GM12872 (cell line): ENCODE data around the gene TGFB1.

Experiments used
- TF ChIP-seq, protein P1 (sequence below): IDR thresholded peaks from 3 replicates; pipeline ENCODE4 v1.5.1; 2011; ENCODE audit warnings: low read depth, mild to moderate bottlenecking, low read length, moderate library complexity; ENCODE audit not compliant: insufficient read depth

The TGFB1 gene

DNA sequence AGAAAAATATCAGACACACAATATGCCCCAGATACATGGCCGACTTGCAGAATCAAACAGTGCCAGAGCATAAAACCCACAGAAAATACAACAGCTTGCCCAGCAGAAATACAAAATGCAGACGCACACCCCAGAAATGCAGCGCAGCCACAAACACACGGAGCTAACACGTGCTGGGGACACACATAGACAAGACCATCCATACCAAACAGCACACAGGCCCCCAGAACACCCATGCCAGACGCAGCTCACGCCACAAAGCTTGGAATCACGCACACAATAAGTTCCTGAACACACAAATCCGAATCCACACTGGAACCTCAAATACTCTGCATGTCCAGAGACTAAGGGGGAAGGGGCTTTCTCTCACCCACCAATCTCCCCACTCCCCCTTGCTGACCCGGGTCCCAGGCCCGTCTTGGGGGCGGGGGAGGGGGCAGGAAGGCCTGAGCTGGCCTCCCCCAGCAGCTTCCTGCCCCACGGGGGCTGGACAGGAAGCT lies 26.6 kb downstream of the TGFB1 start:
- TF ChIP-seq, protein P1, sequence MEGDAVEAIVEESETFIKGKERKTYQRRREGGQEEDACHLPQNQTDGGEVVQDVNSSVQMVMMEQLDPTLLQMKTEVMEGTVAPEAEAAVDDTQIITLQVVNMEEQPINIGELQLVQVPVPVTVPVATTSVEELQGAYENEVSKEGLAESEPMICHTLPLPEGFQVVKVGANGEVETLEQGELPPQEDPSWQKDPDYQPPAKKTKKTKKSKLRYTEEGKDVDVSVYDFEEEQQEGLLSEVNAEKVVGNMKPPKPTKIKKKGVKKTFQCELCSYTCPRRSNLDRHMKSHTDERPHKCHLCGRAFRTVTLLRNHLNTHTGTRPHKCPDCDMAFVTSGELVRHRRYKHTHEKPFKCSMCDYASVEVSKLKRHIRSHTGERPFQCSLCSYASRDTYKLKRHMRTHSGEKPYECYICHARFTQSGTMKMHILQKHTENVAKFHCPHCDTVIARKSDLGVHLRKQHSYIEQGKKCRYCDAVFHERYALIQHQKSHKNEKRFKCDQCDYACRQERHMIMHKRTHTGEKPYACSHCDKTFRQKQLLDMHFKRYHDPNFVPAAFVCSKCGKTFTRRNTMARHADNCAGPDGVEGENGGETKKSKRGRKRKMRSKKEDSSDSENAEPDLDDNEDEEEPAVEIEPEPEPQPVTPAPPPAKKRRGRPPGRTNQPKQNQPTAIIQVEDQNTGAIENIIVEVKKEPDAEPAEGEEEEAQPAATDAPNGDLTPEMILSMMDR = no peak

DNA sequence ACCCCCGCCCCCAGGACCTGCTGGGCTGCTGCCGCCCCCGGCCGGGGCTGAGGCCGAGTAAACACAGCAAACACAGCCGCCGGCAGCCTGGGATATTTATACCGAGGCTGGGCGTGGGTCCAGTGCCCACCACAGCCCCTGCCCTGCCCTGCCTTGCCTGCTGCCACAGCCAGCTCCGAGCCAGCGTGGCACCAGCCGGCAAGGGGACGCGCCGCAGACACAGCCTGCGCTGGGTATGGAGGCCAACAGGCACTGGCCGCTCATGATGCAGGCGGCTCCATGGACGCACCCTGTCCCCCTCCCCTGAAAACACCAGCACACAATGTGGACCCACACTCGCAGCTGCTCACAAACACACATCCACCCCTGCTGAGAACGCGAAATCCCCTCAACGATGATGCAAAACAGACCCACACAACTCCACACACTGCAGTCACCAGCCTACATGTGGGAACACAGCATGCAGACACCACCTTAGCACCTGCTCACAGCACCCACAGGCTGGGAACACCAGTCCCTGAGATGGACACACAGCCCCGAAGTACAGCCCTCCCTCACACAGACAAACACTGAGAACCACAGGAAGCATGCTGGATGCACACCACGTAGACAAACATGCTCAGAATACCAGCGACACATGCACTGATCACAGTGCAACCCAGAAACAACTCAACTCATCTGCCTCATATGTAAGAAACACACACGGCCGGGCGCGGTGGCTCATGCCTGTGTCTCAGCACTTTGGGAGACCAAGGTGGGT lies 27.6 kb downstream of the TGFB1 start:
- TF ChIP-seq, protein P1 = no peak

DNA sequence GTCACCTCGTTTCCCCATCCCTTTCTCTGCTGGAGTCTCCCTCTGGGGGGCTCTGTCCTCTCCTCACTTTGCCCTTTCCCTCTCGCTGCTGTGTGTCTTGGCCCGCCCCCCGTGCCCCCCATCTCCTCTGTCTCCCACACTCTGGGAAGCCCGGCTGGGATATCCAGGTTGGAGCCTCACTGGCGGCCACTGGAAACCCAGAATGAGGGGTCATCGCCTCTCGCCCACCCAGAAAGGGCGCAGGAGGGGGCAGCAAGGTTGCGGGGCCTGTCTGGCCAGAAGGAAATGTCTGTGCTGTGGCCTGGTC lies 28.1 kb downstream of the TGFB1 start:
- TF ChIP-seq, protein P1 = no peak

DNA sequence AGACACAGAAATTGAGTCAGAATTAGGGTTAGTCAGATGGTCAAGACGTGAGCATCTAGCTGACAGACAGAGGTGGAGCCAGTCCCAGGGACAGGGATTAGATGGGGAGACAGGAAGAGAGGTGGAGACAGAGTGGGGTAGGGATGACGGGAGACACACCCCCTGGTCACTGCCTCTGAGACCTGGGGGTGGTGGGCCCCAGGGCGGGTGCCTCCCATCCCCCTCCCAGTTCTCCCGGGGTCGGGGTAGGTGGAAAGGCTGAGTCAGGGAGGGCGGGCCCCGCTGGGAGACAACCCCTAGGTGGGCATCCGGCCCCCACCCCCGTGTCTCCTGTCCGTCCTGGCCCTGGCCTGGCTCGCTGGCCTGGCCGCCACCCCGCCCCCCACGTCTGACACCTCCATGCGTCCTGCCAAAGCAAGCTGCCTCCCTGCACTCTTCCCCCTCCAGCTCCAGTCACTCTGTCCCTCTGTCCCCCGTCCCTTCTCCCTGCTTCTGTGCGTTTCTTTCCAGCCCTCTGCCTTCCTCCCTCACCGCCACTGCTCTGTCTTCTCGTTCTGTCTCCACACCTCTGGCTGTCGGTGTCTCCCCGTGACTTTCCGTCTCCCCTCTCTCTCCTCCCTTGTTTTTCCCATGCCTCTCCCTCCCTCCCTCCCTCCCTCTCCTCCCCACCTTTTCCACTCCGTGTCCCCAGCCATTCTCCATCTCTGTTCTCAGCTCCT lies 28.6 kb downstream of the TGFB1 start:
- TF ChIP-seq, protein P1 = no peak

DNA sequence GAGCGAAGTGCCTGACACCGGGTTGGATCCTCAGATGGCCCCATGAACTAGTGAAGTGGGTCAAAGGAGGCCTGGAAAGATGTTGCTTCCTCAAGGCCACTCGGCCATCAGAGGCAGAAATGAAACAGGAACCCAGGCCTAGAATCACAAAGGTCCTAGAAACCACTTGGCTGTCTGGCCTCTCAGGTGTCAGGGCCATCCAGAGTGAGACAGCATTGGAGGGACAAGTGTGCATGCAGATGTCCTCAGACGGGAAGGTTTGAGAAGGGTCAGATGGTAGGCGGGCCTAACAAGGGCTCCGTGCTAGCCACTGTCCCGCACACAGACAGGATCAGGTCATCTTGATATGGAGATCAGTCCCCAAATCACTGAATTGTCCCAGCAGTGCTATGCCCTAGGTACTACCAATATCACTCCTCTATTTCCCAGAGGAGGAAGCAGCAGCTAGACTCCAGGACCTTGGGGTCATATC lies 29.5 kb downstream of the TGFB1 start:
- TF ChIP-seq, protein P1 = no peak

DNA sequence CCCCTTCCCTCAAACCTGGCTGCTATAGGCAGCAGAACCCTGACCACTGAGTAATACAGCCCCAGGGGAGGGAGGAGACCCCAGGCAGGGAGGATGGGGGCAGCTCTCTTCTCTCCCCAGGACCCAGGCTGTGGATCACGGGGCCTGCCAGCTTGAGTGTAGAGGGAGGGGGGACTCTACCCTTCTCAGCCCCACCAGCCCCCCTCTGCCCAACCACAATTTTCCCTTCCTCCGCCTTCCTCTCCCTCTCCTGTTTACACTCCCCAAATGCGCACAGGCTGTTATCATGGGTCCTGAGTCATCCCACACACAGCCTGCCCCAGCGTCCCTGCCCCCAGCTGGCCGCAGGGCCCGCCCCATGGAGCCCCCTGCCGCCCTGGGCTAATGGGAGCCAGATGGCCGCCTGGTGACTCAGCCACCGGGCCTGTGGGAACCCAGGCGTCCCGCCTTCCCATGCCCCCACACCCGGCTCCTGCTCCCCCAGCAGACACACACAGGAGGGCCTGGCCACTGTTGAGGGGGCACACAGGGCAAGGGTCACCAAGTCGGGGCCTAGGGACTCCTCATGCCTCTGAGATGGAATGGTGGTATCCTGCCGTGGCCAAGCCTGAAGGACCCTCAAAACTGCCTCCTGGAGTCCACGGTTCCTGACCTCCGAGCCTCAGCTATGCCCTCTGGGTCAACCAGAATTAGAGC lies 30.1 kb downstream of the TGFB1 start:
- TF ChIP-seq, protein P1 = no peak

DNA sequence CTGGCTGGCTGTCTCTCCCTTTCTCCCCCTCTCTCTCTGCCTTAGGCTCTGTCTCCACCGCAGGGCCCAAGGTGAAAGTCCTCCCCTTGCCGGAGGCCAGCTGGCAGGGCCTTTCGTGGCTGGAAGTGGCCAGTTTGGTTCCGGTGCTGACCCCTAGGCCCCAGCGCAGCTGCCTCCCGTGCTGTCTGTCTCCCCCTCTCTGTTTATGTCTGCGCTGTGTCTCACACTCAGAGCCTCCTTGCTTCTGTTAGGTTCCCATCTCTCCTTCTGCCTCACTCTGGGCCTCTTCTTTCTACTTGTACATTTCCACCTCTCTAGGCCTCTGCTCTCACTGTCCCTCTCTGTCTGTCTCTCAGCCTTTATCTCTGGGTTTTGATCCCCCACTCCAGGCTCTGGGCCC lies 30.7 kb downstream of the TGFB1 start:
- TF ChIP-seq, protein P1 = no peak
